ENCODE measurements around the gene AXDND1.

The AXDND1 gene

GRCh38 chr1:179586107-179586823, 220.5 kb downstream of the AXDND1 start:
- no peak for DNase-seq (ENCODE audit: insufficient read length, low spot score)
- no peak for FAIRE-seq
- TF ChIP-seq CTCF (IDR thresholded peaks at IDR 0.05; ENCODE audit: insufficient read depth, missing control alignments), result no peak

GRCh38 chr1:179587336-179587735, 221.6 kb downstream of the AXDND1 start:
- FAIRE-seq (no peak), DNase-seq (ENCODE audit: insufficient read length, low spot score) (no peak)
- TF ChIP-seq CTCF (IDR thresholded peaks at IDR 0.05; ENCODE audit: insufficient read depth, missing control alignments), result no peak

GRCh38 chr1:179588425-179589024, 222.8 kb downstream of the AXDND1 start:
- FAIRE-seq (no peak), DNase-seq (ENCODE audit: insufficient read length, low spot score) (no peak)
- no peak for TF ChIP-seq CTCF (IDR thresholded peaks at IDR 0.05; ENCODE audit: insufficient read depth, missing control alignments)

GRCh38 chr1:179589509-179589908, 223.7 kb downstream of the AXDND1 start:
- no peak for FAIRE-seq
- no peak for DNase-seq (ENCODE audit: insufficient read length, low spot score)

GRCh38 chr1:179590671-179591070, 224.9 kb downstream of the AXDND1 start:
- no peak for FAIRE-seq
- DNase-seq (ENCODE audit: insufficient read length, low spot score), result no peak
- no peak for TF ChIP-seq CTCF (IDR thresholded peaks at IDR 0.05; ENCODE audit: insufficient read depth, missing control alignments)

More at GRCh38 chr1:179589509-179589908, 223.7 kb downstream of the AXDND1 start:
- TF ChIP-seq CTCF (IDR thresholded peaks at IDR 0.05; ENCODE audit: insufficient read depth, missing control alignments), result no peak

GRCh38 chr1:179591253-179591591, 225.5 kb downstream of the AXDND1 start:
- FAIRE-seq, result no peak
- no peak for TF ChIP-seq CTCF (IDR thresholded peaks at IDR 0.05; ENCODE audit: insufficient read depth, missing control alignments)
- no peak for DNase-seq (ENCODE audit: insufficient read length, low spot score)
